Measurements from ENCODE around the gene FCRL6. TPM values are rescaled to one million over a fixed set of nuclear protein-coding genes. Genes with fewer than 3 reads are reported as not detected.

Gene FCRL6
- total and polyA plus RNA-seq, 7 donors = 0.20 to 0.39 (median 0.26) TPM; not detected in 3

DNA sequence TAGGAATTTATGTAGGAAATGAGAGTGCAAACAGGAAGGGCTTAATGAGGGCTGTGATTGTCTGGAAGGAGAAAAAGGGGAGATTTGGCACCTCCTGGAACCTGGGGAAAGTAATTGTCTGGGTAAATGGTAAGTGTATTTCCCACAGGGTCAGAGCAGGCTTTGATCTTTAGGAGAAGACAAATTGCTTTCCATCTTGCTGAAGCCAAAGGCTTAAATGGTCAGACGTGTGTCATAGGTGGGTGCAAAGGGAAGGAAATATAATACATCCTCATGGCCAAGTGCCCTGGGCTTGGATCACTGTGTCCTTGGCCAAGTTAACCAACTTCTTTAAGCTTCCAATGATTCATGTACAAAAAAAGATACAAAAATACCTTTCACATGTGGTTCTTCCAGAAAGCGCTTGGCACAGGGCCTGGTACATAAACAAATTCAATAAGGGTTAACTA, 22.7 kb upstream of the FCRL6 start:
- peak; percentile 52 to 80 (median 70) for ATAC-seq
- TF ChIP-seq, protein P1, sequence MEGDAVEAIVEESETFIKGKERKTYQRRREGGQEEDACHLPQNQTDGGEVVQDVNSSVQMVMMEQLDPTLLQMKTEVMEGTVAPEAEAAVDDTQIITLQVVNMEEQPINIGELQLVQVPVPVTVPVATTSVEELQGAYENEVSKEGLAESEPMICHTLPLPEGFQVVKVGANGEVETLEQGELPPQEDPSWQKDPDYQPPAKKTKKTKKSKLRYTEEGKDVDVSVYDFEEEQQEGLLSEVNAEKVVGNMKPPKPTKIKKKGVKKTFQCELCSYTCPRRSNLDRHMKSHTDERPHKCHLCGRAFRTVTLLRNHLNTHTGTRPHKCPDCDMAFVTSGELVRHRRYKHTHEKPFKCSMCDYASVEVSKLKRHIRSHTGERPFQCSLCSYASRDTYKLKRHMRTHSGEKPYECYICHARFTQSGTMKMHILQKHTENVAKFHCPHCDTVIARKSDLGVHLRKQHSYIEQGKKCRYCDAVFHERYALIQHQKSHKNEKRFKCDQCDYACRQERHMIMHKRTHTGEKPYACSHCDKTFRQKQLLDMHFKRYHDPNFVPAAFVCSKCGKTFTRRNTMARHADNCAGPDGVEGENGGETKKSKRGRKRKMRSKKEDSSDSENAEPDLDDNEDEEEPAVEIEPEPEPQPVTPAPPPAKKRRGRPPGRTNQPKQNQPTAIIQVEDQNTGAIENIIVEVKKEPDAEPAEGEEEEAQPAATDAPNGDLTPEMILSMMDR (IDR thresholded peaks at IDR 0.05) = no peak
- H3K4me3 ChIP-seq = no peak overlapping the region
- peak overlapping the region; percentile 71 for H3K27ac ChIP-seq
- DNase-seq = peak; percentile 62 to 81
- H3K36me3 ChIP-seq (ENCODE audit: insufficient read depth in 1 of 2, low read depth in 1 of 2) = no peaks in the 10 kb centered on the region
- H3K27me3 ChIP-seq (ENCODE audit: insufficient read depth in 3 of 3, low read length in 2 of 3) = no peaks in the 10 kb centered on the region
- intact Hi-C loops (cut with DNase I) = no loop called here
- H3K9me3 ChIP-seq = no peaks in the 10 kb centered on the region
- WGBS, 3 donors = 51 to 58% (median 52%) methylated on average over 2 of the region's 2 CpGs
- H3K4me1 ChIP-seq = peaks cover 14% of the 10 kb centered on the region

DNA sequence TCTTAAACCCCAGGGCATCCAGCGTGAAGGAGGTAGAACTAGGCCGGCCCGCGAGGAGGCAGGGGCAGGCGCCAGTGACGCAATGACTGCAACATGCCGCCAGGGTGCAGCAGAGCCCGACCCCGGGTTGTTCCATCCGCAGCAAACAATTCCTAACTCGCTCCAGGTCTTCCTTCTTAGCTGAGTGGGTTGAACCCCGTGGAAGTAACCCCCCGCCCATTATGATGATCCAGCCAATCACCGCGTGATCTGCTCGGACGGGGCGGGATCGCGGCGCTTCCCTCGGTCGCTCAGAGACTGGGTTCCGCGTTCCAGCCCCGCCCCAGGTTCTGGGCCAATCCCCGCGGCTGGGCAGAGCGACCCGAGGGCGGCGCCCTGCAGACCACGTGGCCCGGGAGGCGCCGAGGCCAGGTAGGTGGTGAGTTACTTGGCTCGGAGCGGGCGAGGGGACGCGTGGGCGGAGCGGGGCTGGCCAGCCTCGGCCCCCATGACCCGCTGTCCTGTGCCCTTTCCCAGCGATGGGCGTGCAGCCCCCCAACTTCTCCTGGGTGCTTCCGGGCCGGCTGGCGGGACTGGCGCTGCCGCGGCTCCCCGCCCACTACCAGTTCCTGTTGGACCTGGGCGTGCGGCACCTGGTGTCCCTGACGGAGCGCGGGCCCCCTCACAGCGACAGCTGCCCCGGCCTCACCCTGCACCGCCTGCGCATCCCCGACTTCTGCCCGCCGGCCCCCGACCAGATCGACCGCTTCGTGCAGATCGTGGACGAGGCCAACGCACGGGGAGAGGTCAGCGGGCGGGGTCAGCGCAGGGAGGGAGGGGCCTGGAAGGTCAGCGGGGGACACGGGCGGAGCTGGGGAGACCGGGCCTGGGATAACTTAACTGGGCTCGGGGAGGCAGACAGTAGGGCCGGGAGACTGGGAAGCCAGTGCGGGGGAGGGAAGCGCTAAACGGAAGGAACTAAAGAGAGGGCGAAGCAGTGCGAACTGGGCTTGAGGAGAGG, 21.3 kb upstream of the FCRL6 start, which contains the start of gene DUSP23:
TSS of gene DUSP23 (plus strand) at position 380 of the 1,000 bp plus-strand sequence. CDS start at position 519, 139 bp downstream.
- DNase-seq (peak; percentile 98 to 99), ATAC-seq (peak; percentile 93 to 97 (median 96))
- no peaks in the 10 kb centered on the region for H3K27me3 ChIP-seq (ENCODE audit: insufficient read depth in 3 of 3, low read length in 2 of 3)
- TF ChIP-seq, protein P1 (IDR thresholded peaks at IDR 0.05) = peak; percentile 94
- intact Hi-C loops (cut with DNase I) = loop anchor here (5.0 to 10.0 kb wide), 4 partner anchors 111 to 566 kb away; partner anchors contain the start of gene PIGM (in 1 of the 2)
- peak within 1 kb of the TSS; percentile 71 for H3K27ac ChIP-seq
- no peaks in the 10 kb centered on the region for H3K36me3 ChIP-seq (ENCODE audit: insufficient read depth in 1 of 2, low read depth in 1 of 2)
- peaks cover 14% of the 10 kb centered on the region for H3K4me1 ChIP-seq
- H3K4me3 ChIP-seq = peak within 1 kb of the TSS; percentile 72
- no peaks in the 10 kb centered on the region for H3K9me3 ChIP-seq
- 1% methylated on average over 68 to 88 of the region's 88 CpGs for WGBS, 3 donors

DNA sequence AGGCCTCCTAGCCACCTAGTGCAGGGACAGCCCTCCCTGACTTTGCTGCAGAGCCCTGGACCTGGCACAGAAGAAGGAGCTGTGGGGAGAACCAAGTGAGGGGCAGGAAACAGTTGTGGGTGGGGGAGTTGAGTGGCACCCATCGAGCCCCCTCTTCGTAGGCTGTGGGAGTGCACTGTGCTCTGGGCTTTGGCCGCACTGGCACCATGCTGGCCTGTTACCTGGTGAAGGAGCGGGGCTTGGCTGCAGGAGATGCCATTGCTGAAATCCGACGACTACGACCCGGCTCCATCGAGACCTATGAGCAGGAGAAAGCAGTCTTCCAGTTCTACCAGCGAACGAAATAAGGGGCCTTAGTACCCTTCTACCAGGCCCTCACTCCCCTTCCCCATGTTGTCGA, 20.2 kb upstream of the FCRL6 start:
- Histone ChIP-seq H3K36me3 (ENCODE audit: insufficient read depth in 1 of 2, low read depth in 1 of 2) (no peaks in the 10 kb centered on the region), H3K4me3 (peak overlapping the region; percentile 72), H3K27ac (no peak overlapping the region), H3K27me3 (ENCODE audit: insufficient read depth in 3 of 3, low read length in 2 of 3) (no peaks in the 10 kb centered on the region), H3K9me3 (no peaks in the 10 kb centered on the region), H3K4me1 (peaks cover 14% of the 10 kb centered on the region)
- intact Hi-C loops (cut with DNase I) = loop anchor here (5.0 to 10.0 kb wide), 4 partner anchors 110 to 567 kb away; partner anchors contain the start of gene PIGM (in 1 of the 2)
- WGBS, 3 donors = 96 to 97% (median 96%) methylated on average over 12 of the region's 12 CpGs
- TF ChIP-seq, protein P1 (IDR thresholded peaks at IDR 0.05) = no peak
- no peak for ATAC-seq
- DNase-seq = peak in 1 of 2 donors; percentile 52

DNA sequence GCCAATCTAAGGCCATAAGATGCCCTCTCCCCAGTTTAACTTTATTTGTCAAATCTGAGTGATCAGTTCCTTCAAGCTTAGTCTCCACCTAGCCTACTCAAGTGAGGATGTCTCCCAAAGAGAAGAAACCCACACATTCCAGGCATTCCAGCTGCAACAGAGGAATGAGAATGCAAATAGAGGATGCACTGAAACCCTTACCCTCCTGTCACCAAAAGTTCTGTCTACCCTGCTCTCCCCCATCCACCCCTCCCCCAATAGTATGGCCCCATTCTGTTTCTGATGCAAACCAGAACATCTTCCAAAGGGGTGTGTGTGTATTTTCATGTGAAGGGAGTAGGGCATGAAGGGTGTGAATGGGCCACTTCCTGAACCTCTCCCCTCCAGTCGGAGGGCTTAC, 18.4 kb upstream of the FCRL6 start:
- whole genome bisulfite sequencing, 3 donors = 64 to 75% (median 71%) methylated on average over 1 of the region's 1 CpG
- H3K36me3 ChIP-seq (ENCODE audit: insufficient read depth in 1 of 2, low read depth in 1 of 2) = no peaks in the 10 kb centered on the region
- TF ChIP-seq, protein P1 (IDR thresholded peaks at IDR 0.05) = no peak
- intact Hi-C loops (cut with DNase I) = loop anchor here (5.0 to 10.0 kb wide), 4 partner anchors 109 to 569 kb away; partner anchors contain the start of gene PIGM (in 1 of the 2)
- ATAC-seq = no peak
- no peak for DNase-seq
- H3K4me3 ChIP-seq = no peak overlapping the region
- H3K27me3 ChIP-seq (ENCODE audit: insufficient read depth in 3 of 3, low read length in 2 of 3) = no peaks in the 10 kb centered on the region
- no peaks in the 10 kb centered on the region for H3K9me3 ChIP-seq
- H3K27ac ChIP-seq = no peak overlapping the region
- peaks cover 14% of the 10 kb centered on the region for H3K4me1 ChIP-seq

Data from psoas muscle (tissue), 8 donors.